Mesenchymal stem cell (in vitro differentiated cells and primary cell): Measurements from ENCODE around the gene CFAP54.

Source experiments
- DNase-seq: peaks from one replicate; pipeline ENCODE4 v3.0.0-alpha.2; 2013
- H2AFZ ChIP-seq: one replicate; pipeline ENCODE4 v1.6.1; 2013; ENCODE audit warnings: low read depth, mild to moderate bottlenecking, control low read depth, inconsistent platforms, low read length, moderate library complexity
- H2AK5ac ChIP-seq: 2 replicates; pipeline ENCODE4 v1.6.1; 2013; ENCODE audit warnings: low read length, moderate library complexity, mild to moderate bottlenecking, inconsistent platforms; ENCODE audit not compliant: severe bottlenecking
- H2BK120ac ChIP-seq: one replicate; pipeline ENCODE4 v1.6.1; 2013; ENCODE audit warnings: low read depth, mild to moderate bottlenecking, inconsistent platforms, low read length, moderate library complexity
- H2BK12ac ChIP-seq, 2 experiments: one replicate each; pipeline ENCODE4 v1.6.1; 2013; ENCODE audit warnings: inconsistent platforms in 2 of 2, low read length in 2 of 2, mild to moderate bottlenecking in 2 of 2, moderate library complexity in 2 of 2, control low read depth in 1 of 2
- H2BK15ac ChIP-seq: one replicate; pipeline ENCODE4 v1.6.1; 2013; ENCODE audit warnings: mild to moderate bottlenecking, low read depth, inconsistent platforms; ENCODE audit not compliant: poor library complexity, severe bottlenecking
- H2BK5ac ChIP-seq: 2 replicates; pipeline ENCODE4 v1.6.1; 2013; ENCODE audit warnings: low read depth, mild to moderate bottlenecking, low read length, control low read depth, inconsistent platforms; ENCODE audit not compliant: poor library complexity, severe bottlenecking
- H3K14ac ChIP-seq, 2 experiments: one replicate each; pipeline ENCODE4 v1.6.1; 2013; ENCODE audit warnings: inconsistent platforms in 2 of 2, low read length in 2 of 2, control low read depth in 1 of 2, mild to moderate bottlenecking in 1 of 2, moderate library complexity in 1 of 2
- H3K18ac ChIP-seq, 2 experiments: one replicate each; pipeline ENCODE4 v1.6.1; 2013; ENCODE audit warnings: inconsistent platforms in 2 of 2, low read length in 2 of 2, control low read depth in 1 of 2, low read depth in 1 of 2, mild to moderate bottlenecking in 1 of 2
- H3K23ac ChIP-seq, 2 experiments: one replicate each; pipeline ENCODE4 v1.6.1; 2013; ENCODE audit warnings: inconsistent platforms in 2 of 2, low read length in 2 of 2, mild to moderate bottlenecking in 2 of 2, moderate library complexity in 2 of 2, control low read depth in 1 of 2
- H3K27ac ChIP-seq: 2 replicates; pipeline ENCODE4 v1.5.1; 2013; ENCODE audit warnings: mild to moderate bottlenecking, moderate library complexity, low read length, control low read depth, inconsistent platforms; ENCODE audit not compliant: poor library complexity, severe bottlenecking
- H3K27me3 ChIP-seq, 2 experiments: 2 replicates each; pipeline versions ENCODE4 v1.6.1 to v1.7.0; 2013; ENCODE audit warnings: low read length in 2 of 2, mild to moderate bottlenecking in 2 of 2, moderate library complexity in 2 of 2, control low read depth in 1 of 2, inconsistent platforms in 1 of 2; ENCODE audit not compliant: control insufficient read depth in 1 of 2, insufficient read depth in 1 of 2
- H3K36me3 ChIP-seq, 2 experiments: 2 replicates each; pipeline versions ENCODE4 v1.6.1 to v1.7.0; 2013; ENCODE audit warnings: low read length in 2 of 2, control low read depth in 1 of 2, inconsistent platforms in 1 of 2, low read depth in 1 of 2, mild to moderate bottlenecking in 1 of 2; ENCODE audit not compliant: insufficient read depth in 2 of 2, control insufficient read depth in 1 of 2
- H3K4ac ChIP-seq, 2 experiments: one replicate each; pipeline ENCODE4 v1.6.1; 2013; ENCODE audit warnings: inconsistent platforms in 2 of 2, low read length in 2 of 2, mild to moderate bottlenecking in 2 of 2, moderate library complexity in 2 of 2, control low read depth in 1 of 2, low read depth in 1 of 2
- H3K4me1 ChIP-seq: 2 replicates; pipeline ENCODE4 v1.6.1; 2013; ENCODE audit warnings: low read depth, low read length, control low read depth; ENCODE audit not compliant: control insufficient read depth, insufficient read depth
- H3K4me2 ChIP-seq: 2 replicates; pipeline ENCODE4 v1.6.1; 2013; ENCODE audit warnings: low read length, mild to moderate bottlenecking, inconsistent platforms; ENCODE audit not compliant: poor library complexity, severe bottlenecking
- H3K4me3 ChIP-seq, 2 experiments: 2 replicates each; pipeline versions ENCODE4 v1.5.1 to v1.7.0; 2013; ENCODE audit warnings: low read length in 2 of 2, mild to moderate bottlenecking in 2 of 2, control low read depth in 1 of 2, low read depth in 1 of 2; ENCODE audit not compliant: insufficient read depth in 1 of 2
- H3K79me1 ChIP-seq: replicated peaks from 2 replicates; pipeline ENCODE4 v1.6.1; 2013; ENCODE audit warnings: mild to moderate bottlenecking, control low read depth, low read length, inconsistent platforms; ENCODE audit not compliant: poor library complexity, severe bottlenecking
- H3K9ac ChIP-seq: 2 replicates; pipeline ENCODE4 v1.7.0; 2013; ENCODE audit warnings: mild to moderate bottlenecking, low read length, moderate library complexity
- H3K9me3 ChIP-seq: 2 replicates; pipeline ENCODE4 v1.7.0; 2013; ENCODE audit warnings: mild to moderate bottlenecking, low read length; ENCODE audit not compliant: control insufficient read depth
- H4K8ac ChIP-seq: one replicate; pipeline ENCODE4 v1.6.1; 2013; ENCODE audit warnings: inconsistent platforms, mild to moderate bottlenecking, low read length, moderate library complexity
- H4K91ac ChIP-seq: one replicate; pipeline ENCODE4 v1.6.1; 2013; ENCODE audit warnings: mild to moderate bottlenecking, low read length, inconsistent platforms
- WGBS: methylation state at CpG from one replicate; pipeline ENCODE4 v1.1.7; 2013; ENCODE audit warnings: mixed read lengths; 5-methylcytosine and 5-hydroxymethylcytosine counted together

The CFAP54 gene

DNA sequence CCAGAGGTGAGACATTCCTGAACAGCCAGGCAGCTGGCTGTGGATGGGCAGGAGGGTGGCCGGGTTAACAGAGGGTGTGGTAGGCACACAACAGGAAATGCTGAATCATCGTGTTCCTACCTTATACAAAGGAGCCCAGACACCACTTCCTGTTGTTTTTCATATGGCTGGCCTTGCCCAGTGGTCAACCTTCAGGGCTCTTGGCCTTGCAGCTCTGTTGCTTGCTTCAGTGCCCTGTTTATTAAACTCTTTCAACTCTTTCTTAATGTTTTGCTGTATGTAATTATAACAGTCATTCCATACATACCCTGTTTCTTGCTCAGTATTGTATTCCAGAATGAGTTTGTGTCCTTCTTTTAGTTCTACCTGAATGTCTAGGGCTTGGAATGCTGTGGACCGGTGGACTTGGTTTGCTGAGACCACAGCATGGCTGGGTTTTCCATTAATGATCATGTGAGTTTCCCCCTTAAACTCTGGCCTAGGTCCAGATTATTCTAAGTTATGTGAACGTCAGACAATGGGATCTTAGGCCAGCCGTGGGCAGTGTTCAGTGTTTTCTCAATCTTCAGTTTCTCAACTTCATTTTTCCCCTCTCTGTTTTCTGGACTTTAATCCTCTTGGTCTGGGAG, 11.9 kb downstream of the CFAP54 start:
- Histone ChIP-seq H3K4me1 (peaks cover 6% of the 10 kb centered on the region), H3K18ac (peak overlapping the region; percentile 34 to 89), H2AFZ (no peak overlapping the region), H2BK12ac (peak overlapping the region; percentile 91 to 94), H3K27ac (peak overlapping the region; percentile 97), H3K9me3 (no peaks in the 10 kb centered on the region), H3K4me3 (no peak overlapping the region), H3K4ac (peak overlapping the region in 1 of 2 experiments; percentile 69), H2BK120ac (peak overlapping the region; percentile 19), H2BK5ac (peak overlapping the region; percentile 94), H3K79me1 (no peaks in the 10 kb centered on the region), H2AK5ac (peak overlapping the region; percentile 97), H2BK15ac (no peak overlapping the region), H3K14ac (no peak overlapping the region), H4K91ac (peak overlapping the region; percentile 76), H3K36me3 (no peaks in the 10 kb centered on the region), H3K23ac (no peak overlapping the region), H4K8ac (peak overlapping the region; percentile 70), H3K9ac (peak overlapping the region; percentile 46), H3K4me2 (no peak overlapping the region), H3K27me3 (no peaks in the 10 kb centered on the region)
- WGBS = 48% methylated on average over 5 of the region's 5 CpGs
- peak; percentile 48 for DNase-seq

DNA sequence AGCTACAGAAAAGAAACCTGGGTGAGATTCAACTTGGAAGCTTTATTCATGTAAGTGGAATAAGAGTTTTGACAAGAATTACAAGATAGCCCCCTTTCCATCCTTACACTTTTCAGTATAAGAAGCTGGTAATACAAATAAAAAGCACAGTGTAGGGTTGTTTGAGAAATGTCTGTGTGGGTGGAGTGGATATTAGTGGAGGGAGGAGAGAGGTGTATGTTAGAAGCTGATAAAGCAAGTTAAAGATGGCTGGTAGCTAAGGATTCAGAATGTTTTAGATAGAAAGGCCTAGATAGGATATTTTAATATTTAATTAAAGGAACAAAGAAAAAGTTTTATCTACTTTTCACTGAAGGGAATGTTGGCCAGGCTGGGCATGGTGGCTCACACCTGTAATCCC, 12.5 kb downstream of the CFAP54 start:
- H4K8ac ChIP-seq = no peak overlapping the region
- H2AK5ac ChIP-seq = no peak overlapping the region
- H2BK12ac ChIP-seq = no peak overlapping the region
- no peak for DNase-seq
- H3K14ac ChIP-seq = no peak overlapping the region
- H2BK15ac ChIP-seq = no peak overlapping the region
- no peaks in the 10 kb centered on the region for H3K27me3 ChIP-seq
- H3K36me3 ChIP-seq = no peaks in the 10 kb centered on the region
- no peak overlapping the region for H2BK5ac ChIP-seq
- no peak overlapping the region for H3K23ac ChIP-seq
- no peak overlapping the region for H2BK120ac ChIP-seq
- H3K4me2 ChIP-seq = no peak overlapping the region
- peak overlapping the region; percentile 97 for H3K27ac ChIP-seq
- no peaks in the 10 kb centered on the region for H3K79me1 ChIP-seq
- no peak overlapping the region for H4K91ac ChIP-seq
- peaks cover 6% of the 10 kb centered on the region for H3K4me1 ChIP-seq
- H3K9ac ChIP-seq = peak overlapping the region; percentile 46
- no peak overlapping the region for H3K18ac ChIP-seq
- H3K4ac ChIP-seq = no peak overlapping the region
- no peak overlapping the region for H2AFZ ChIP-seq
- H3K9me3 ChIP-seq = no peaks in the 10 kb centered on the region
- H3K4me3 ChIP-seq = no peak overlapping the region

DNA sequence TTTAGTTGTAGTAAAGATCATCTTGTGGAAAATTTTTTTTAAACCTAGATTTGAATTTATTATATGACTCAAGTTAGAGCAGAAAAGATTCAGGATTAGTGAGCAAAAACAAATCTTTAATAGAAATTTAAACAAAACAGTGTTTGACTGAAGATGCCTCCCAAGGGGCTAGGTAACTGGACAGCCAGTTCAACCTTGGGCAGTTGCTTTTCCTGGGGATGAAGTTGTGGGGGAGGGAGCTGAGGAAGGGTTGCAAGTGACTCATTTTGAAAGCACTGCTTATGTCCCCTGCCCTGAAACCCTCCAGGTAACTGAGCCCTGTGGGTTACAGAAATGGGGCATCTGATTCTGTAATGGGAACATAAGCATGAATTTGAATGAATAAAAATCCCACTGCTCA, 13.1 kb downstream of the CFAP54 start:
- no peak overlapping the region for H3K4me2 ChIP-seq
- no peak overlapping the region for H2BK120ac ChIP-seq
- DNase-seq = no peak
- no peak overlapping the region for H3K4me3 ChIP-seq
- H2BK12ac ChIP-seq = no peak overlapping the region
- H3K14ac ChIP-seq = no peak overlapping the region
- no peak overlapping the region for H3K23ac ChIP-seq
- H3K4me1 ChIP-seq = peaks cover 6% of the 10 kb centered on the region
- no peak overlapping the region for H2BK5ac ChIP-seq
- no peaks in the 10 kb centered on the region for H3K36me3 ChIP-seq
- no peak overlapping the region for H2BK15ac ChIP-seq
- no peak overlapping the region for H3K4ac ChIP-seq
- H3K18ac ChIP-seq = no peak overlapping the region
- H3K79me1 ChIP-seq = no peaks in the 10 kb centered on the region
- no peak overlapping the region for H4K91ac ChIP-seq
- H3K27ac ChIP-seq = no peak overlapping the region
- H2AFZ ChIP-seq = no peak overlapping the region
- H3K9me3 ChIP-seq = no peaks in the 10 kb centered on the region
- H3K9ac ChIP-seq = no peak overlapping the region
- H3K27me3 ChIP-seq = no peaks in the 10 kb centered on the region
- H2AK5ac ChIP-seq = no peak overlapping the region
- H4K8ac ChIP-seq = no peak overlapping the region

DNA sequence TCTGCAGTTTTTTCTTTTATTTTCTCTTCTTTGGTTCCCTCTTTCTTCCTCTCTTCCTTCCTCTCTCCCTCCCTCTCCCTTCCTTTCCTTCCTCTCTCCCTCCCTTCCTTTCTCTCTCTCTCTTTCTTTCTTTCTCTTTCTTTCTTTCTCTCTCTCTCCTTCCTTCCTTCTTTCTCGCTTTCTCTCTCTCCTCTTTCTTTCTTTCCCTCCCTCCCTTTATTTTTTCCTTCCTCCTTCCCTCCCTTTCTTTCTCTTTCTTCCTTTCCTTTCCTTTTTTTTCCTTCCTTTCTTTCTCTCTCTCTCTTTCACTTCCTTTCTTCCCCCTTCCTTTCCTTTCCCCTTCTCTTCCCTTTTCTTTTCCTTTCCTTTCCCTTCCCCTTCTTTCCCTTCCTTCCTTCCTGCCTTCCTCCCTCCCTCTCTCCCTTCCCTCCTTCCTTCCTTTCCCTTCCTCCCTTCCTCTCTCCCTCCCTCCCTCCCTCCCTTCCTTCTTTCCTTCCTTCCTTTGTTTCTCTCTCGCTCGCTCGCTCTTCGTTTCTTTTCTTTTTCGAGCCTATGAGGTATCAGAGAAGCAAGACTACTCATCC, 13.7 kb downstream of the CFAP54 start:
- no peak overlapping the region for H3K27ac ChIP-seq
- no peaks in the 10 kb centered on the region for H3K9me3 ChIP-seq
- no peak overlapping the region for H3K14ac ChIP-seq
- WGBS = 96% methylated on average over 5 of the region's 6 CpGs
- peak overlapping the region; percentile 9 for H2AK5ac ChIP-seq
- H3K4me3 ChIP-seq = no peak overlapping the region
- H3K9ac ChIP-seq = no peak overlapping the region
- H4K8ac ChIP-seq = no peak overlapping the region
- H3K36me3 ChIP-seq = no peaks in the 10 kb centered on the region
- H3K23ac ChIP-seq = no peak overlapping the region
- H3K79me1 ChIP-seq = no peaks in the 10 kb centered on the region
- H2AFZ ChIP-seq = no peak overlapping the region
- H3K4ac ChIP-seq = no peak overlapping the region
- no peak for DNase-seq
- H2BK5ac ChIP-seq = no peak overlapping the region
- H3K4me1 ChIP-seq = peaks cover 6% of the 10 kb centered on the region
- H4K91ac ChIP-seq = no peak overlapping the region
- no peak overlapping the region for H2BK15ac ChIP-seq
- no peak overlapping the region for H3K4me2 ChIP-seq
- no peak overlapping the region for H2BK120ac ChIP-seq
- H2BK12ac ChIP-seq = no peak overlapping the region
- no peak overlapping the region for H3K18ac ChIP-seq
- no peaks in the 10 kb centered on the region for H3K27me3 ChIP-seq
